OCI-LY3 (cell line): Measurements from ENCODE around the gene TMEM51.

Source experiments
- H2AFZ ChIP-seq: fragments of 200-600, 300-600 bp; shearing (Covaris generic); 2 replicates; pipeline ENCODE4 v1.6.0; 2014; ENCODE audit warnings: antibody characterized with exemption, low read depth, low read length
- H3K27ac ChIP-seq: fragments of 200-600, 300-600 bp; sonication (generic); 2 replicates; pipeline ENCODE4 v1.5.1; 2014; ENCODE audit warnings: mild to moderate bottlenecking, low read length, moderate library complexity, mixed read lengths
- H3K27me3 ChIP-seq: fragments of 200-600, 300-600 bp; sonication (generic); 2 replicates; pipeline ENCODE4 v1.6.1; 2014; ENCODE audit warnings: low read depth, low read length, mixed read lengths
- H3K36me3 ChIP-seq: fragments of 200-600, 300-600 bp; sonication (generic); replicated peaks from 2 replicates; pipeline ENCODE3; 2014; ENCODE audit warnings: low read depth, low read length, mixed read lengths
- H3K4me1 ChIP-seq: fragments of 300-600, 200-600 bp; sonication (generic); 2 replicates; pipeline ENCODE4 v1.6.1; 2014; ENCODE audit warnings: low read length, mixed read lengths
- H3K4me2 ChIP-seq: fragments of 200-600, 300-600 bp; sonication (generic); 2 replicates; pipeline ENCODE4 v1.6.1; 2014; ENCODE audit warnings: low read length, mixed read lengths
- H3K4me3 ChIP-seq: fragments of 300-600, 200-600 bp; sonication (generic); 2 replicates; pipeline ENCODE4 v1.5.1; 2014; ENCODE audit warnings: antibody characterized with exemption, mild to moderate bottlenecking, low read length, moderate library complexity
- H3K79me2 ChIP-seq: fragments of 300-600, 200-600 bp; shearing (Covaris generic); 2 replicates; pipeline ENCODE4 v1.6.1; 2014; ENCODE audit warnings: mild to moderate bottlenecking, low read length, mixed read lengths
- H3K9ac ChIP-seq: fragments of 300-600, 200-600 bp; shearing (Covaris generic); 2 replicates; pipeline ENCODE4 v1.6.0; 2014; ENCODE audit warnings: mild to moderate bottlenecking, low read length, moderate library complexity
- H3K9me3 ChIP-seq: fragments of 200-600, 300-600 bp; shearing (Covaris generic); 2 replicates; pipeline ENCODE4 v1.6.1; 2014; ENCODE audit warnings: low read length, mixed read lengths; ENCODE audit not compliant: insufficient read depth
- H4K20me1 ChIP-seq: fragments of 200-600, 300-600 bp; sonication (generic); 2 replicates; pipeline ENCODE4 v1.6.1; 2016; ENCODE audit warnings: low read length, mixed read lengths; ENCODE audit not compliant: insufficient read depth
- CTCF ChIP-seq: fragments of 200-600, 300-600 bp; sonication (generic); IDR thresholded peaks from 2 replicates; pipeline ENCODE4 v1.5.1; 2014; ENCODE audit warnings: antibody characterized with exemption, low read length, low read depth
- EZH2phosphoT487 ChIP-seq: fragments of 200-600 bp; shearing (Covaris generic); IDR thresholded peaks from 2 replicates; pipeline ENCODE4 v1.6.1; 2018; ENCODE audit warnings: antibody characterized with exemption, mixed run types, low read depth

The TMEM51 gene

GRCh38 chr1:15176120-15176519 lies 22.6 kb downstream of the TMEM51 start:
- Histone ChIP-seq H3K79me2 (no peaks in the 10 kb centered on the region), H3K27me3 (no peaks in the 10 kb centered on the region), H2AFZ (no peak overlapping the region), H4K20me1 (no peaks in the 10 kb centered on the region), H3K4me3 (no peak overlapping the region), H3K4me2 (no peak overlapping the region), H3K9ac (no peak overlapping the region), H3K27ac (no peak overlapping the region), H3K9me3 (no peaks in the 10 kb centered on the region), H3K36me3 (no peaks in the 10 kb centered on the region), H3K4me1 (no peaks in the 10 kb centered on the region)
- TF ChIP-seq CTCF: no peak
- no peak for TF ChIP-seq EZH2phosphoT487

- TF ChIP-seq CTCF (no peak), EZH2phosphoT487 (no peak)
- H2AFZ ChIP-seq: no peak overlapping the region
- no peak overlapping the region for H3K4me2 ChIP-seq
These were observed 23.5 kb downstream of the TMEM51 start for GRCh38 chr1:15176898-15177665.

GRCh38 chr1:15177710-15178166 lies 24.2 kb downstream of the TMEM51 start:
- H3K36me3 ChIP-seq: no peaks in the 10 kb centered on the region
- H3K4me1 ChIP-seq: no peaks in the 10 kb centered on the region
- H3K4me3 ChIP-seq: no peak overlapping the region
- no peak overlapping the region for H3K4me2 ChIP-seq
- no peaks in the 10 kb centered on the region for H3K9me3 ChIP-seq
- no peak overlapping the region for H3K9ac ChIP-seq
- no peak for TF ChIP-seq EZH2phosphoT487
- no peaks in the 10 kb centered on the region for H4K20me1 ChIP-seq
- no peaks in the 10 kb centered on the region for H3K79me2 ChIP-seq
- H2AFZ ChIP-seq: no peak overlapping the region
- no peaks in the 10 kb centered on the region for H3K27me3 ChIP-seq
- H3K27ac ChIP-seq: no peak overlapping the region

More at GRCh38 chr1:15176898-15177665, 23.5 kb downstream of the TMEM51 start:
- Histone ChIP-seq H3K9me3 (no peaks in the 10 kb centered on the region), H3K4me1 (no peaks in the 10 kb centered on the region), H3K9ac (no peak overlapping the region), H3K79me2 (no peaks in the 10 kb centered on the region), H4K20me1 (no peaks in the 10 kb centered on the region), H3K36me3 (no peaks in the 10 kb centered on the region), H3K27me3 (no peaks in the 10 kb centered on the region), H3K27ac (no peak overlapping the region), H3K4me3 (no peak overlapping the region)

GRCh38 chr1:15178571-15179484 lies 25.3 kb downstream of the TMEM51 start:
- Histone ChIP-seq H3K4me2 (no peak overlapping the region), H2AFZ (no peak overlapping the region), H3K9ac (no peak overlapping the region), H3K4me3 (no peak overlapping the region), H3K27ac (no peak overlapping the region), H3K79me2 (no peaks in the 10 kb centered on the region), H3K9me3 (no peaks in the 10 kb centered on the region), H4K20me1 (no peaks in the 10 kb centered on the region), H3K4me1 (no peaks in the 10 kb centered on the region), H3K27me3 (no peaks in the 10 kb centered on the region), H3K36me3 (no peaks in the 10 kb centered on the region)
- TF ChIP-seq CTCF (no peak), EZH2phosphoT487 (no peak)
